ENCODE measurements around the gene BTBD3.

The BTBD3 gene

DNA sequence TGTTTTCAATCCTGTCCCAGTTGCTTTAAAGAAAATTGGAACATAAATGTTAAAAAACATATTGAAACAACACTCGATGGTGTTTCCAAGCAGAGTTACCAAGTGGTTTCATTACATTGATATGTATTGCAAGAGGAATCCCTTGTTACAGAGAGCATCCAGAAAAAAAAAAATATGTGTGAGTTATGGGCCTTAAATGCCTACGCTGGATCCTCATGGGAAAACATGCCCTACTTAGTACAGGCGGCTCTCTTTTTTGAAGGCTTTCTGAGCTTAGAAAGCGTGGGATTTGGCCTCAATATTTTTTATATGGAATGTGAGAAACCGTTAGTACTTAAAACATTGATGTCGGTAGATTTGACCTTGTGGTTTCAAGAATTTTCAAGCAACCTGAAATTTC, 26.1 kb downstream of the BTBD3 start:
- Histone ChIP-seq H3K9me3 (ENCODE audit: control insufficient read depth, low read depth, low read length) (no peaks in the 10 kb centered on the region), H3K27me3 (ENCODE audit: control insufficient read depth, insufficient read depth, low read length) (no peaks in the 10 kb centered on the region), H3K27ac (ENCODE audit: low read length) (no peak overlapping the region), H3K4me3 (ENCODE audit: low read length) (no peak overlapping the region), H3K4me1 (ENCODE audit: control insufficient read depth, low read depth, low read length) (no peaks in the 10 kb centered on the region), H3K9ac (ENCODE audit: low read length) (no peak overlapping the region), H3K36me3 (ENCODE audit: control insufficient read depth, low read depth, low read length) (no peaks in the 10 kb centered on the region)

DNA sequence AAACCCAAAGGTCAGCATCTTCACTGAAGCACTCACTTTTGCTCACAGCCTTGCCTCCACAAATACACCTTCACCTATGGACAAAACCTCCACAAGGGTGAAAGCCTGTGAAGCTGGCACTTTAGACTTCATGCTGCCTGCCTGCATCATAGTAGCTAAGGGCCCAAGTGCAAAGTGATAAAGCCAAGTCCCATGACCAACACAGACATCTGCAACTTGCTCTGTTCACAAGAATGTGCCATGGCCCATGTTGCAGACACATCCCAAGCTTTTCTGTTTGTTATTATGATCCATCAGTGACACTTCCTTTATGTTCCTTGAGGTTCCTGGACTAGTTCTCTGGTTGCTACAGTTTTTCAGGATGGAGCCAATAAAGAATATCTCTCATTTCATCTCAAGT, 31.1 kb downstream of the BTBD3 start:
- no peak overlapping the region for H3K27ac ChIP-seq (ENCODE audit: low read length)
- no peaks in the 10 kb centered on the region for H3K36me3 ChIP-seq (ENCODE audit: control insufficient read depth, low read depth, low read length)
- H3K4me3 ChIP-seq (ENCODE audit: low read length) = no peak overlapping the region
- H3K9ac ChIP-seq (ENCODE audit: low read length) = no peak overlapping the region
- no peaks in the 10 kb centered on the region for H3K9me3 ChIP-seq (ENCODE audit: control insufficient read depth, low read depth, low read length)
- H3K4me1 ChIP-seq (ENCODE audit: control insufficient read depth, low read depth, low read length) = no peaks in the 10 kb centered on the region
- H3K27me3 ChIP-seq (ENCODE audit: control insufficient read depth, insufficient read depth, low read length) = no peaks in the 10 kb centered on the region

DNA sequence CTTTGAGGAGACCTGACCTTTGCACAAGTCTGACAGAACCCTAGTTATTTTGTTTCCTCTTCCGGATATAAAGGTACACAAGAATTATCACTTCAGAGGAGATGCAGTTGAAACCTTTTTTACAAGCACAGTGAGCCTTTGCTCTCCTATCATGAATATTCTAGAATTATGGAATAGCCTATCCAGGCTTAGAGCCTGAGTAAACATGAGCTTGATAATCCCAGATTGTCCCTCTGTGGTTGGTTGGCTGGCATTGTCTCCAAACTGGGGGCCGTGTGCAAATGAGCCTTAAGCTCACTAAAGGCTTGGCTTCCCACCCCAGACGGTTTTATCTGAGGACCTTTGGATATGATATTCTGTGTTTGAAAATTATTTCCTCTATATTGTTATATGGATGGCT, 32.0 kb downstream of the BTBD3 start:
- H3K4me3 ChIP-seq (ENCODE audit: low read length) = no peak overlapping the region
- H3K9me3 ChIP-seq (ENCODE audit: control insufficient read depth, low read depth, low read length) = no peaks in the 10 kb centered on the region
- no peaks in the 10 kb centered on the region for H3K27me3 ChIP-seq (ENCODE audit: control insufficient read depth, insufficient read depth, low read length)
- H3K36me3 ChIP-seq (ENCODE audit: control insufficient read depth, low read depth, low read length) = no peaks in the 10 kb centered on the region
- no peaks in the 10 kb centered on the region for H3K4me1 ChIP-seq (ENCODE audit: control insufficient read depth, low read depth, low read length)
- H3K9ac ChIP-seq (ENCODE audit: low read length) = no peak overlapping the region
- H3K27ac ChIP-seq (ENCODE audit: low read length) = no peak overlapping the region

DNA sequence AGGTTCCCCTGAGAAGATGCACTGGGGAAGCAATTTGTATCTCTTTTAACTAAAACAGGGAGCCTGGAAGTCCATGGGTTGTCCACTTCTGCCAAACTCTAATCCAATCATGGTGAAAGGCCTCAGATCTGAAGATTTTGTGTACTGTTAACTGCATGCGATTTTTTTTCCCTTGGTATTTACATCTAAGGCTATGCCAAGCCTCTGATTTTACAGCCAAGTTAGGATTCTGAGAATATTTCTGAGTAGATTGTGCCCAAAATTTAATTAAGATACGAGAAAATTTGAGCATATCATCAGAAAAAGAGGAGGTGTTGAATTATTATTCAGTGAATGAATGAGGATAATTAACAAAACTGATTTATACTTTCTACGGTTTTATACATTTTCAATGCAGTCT, 34.0 kb downstream of the BTBD3 start:
- H3K27me3 ChIP-seq (ENCODE audit: control insufficient read depth, insufficient read depth, low read length) = no peaks in the 10 kb centered on the region
- no peaks in the 10 kb centered on the region for H3K4me1 ChIP-seq (ENCODE audit: control insufficient read depth, low read depth, low read length)
- H3K9ac ChIP-seq (ENCODE audit: low read length) = no peak overlapping the region
- no peak overlapping the region for H3K27ac ChIP-seq (ENCODE audit: low read length)
- H3K9me3 ChIP-seq (ENCODE audit: control insufficient read depth, low read depth, low read length) = no peaks in the 10 kb centered on the region
- H3K36me3 ChIP-seq (ENCODE audit: control insufficient read depth, low read depth, low read length) = no peaks in the 10 kb centered on the region
- no peak overlapping the region for H3K4me3 ChIP-seq (ENCODE audit: low read length)

DNA sequence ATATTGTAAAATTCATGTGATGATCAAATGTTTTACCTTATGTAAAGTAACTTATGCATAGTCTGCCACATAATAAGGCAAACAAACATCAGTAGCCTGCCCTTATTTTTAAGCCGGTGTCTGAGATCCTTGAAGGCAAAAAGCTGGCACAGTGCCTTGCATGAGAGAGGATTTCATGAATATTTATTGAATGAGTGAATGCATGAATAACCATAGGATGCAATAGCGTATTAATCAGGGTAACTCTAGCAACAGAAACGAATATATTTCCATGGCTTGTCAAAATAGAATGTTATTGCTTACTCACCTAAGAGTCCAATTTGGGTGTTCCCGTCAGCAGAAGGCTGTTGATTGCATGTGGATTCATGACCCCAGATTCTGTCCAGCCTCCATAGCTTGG, 34.9 kb downstream of the BTBD3 start:
- Histone ChIP-seq H3K27me3 (ENCODE audit: control insufficient read depth, insufficient read depth, low read length) (no peaks in the 10 kb centered on the region), H3K36me3 (ENCODE audit: control insufficient read depth, low read depth, low read length) (no peaks in the 10 kb centered on the region), H3K9me3 (ENCODE audit: control insufficient read depth, low read depth, low read length) (no peaks in the 10 kb centered on the region), H3K4me3 (ENCODE audit: low read length) (no peak overlapping the region), H3K4me1 (ENCODE audit: control insufficient read depth, low read depth, low read length) (no peaks in the 10 kb centered on the region), H3K27ac (ENCODE audit: low read length) (no peak overlapping the region), H3K9ac (ENCODE audit: low read length) (no peak overlapping the region)

DNA sequence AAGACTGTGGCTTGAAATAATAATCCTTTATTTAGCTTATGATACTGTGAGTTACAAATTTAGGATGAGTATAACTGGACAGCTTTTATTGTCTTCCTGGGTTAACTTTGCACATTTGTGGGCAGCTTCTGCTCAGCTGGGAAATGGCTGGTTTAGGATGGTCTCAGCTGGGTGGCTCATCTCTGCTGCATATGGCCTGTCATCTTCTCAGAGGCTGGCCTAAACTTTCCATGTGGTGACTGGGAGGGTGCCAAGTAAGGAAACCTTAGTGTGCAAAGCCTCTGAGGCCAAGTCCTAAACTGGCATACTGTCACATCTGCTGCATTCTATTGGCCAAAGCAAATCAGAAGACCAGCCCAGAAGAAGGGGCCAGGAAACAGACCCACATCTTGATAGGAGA, 40.2 kb downstream of the BTBD3 start:
- Histone ChIP-seq H3K4me1 (ENCODE audit: control insufficient read depth, low read depth, low read length) (no peaks in the 10 kb centered on the region), H3K9me3 (ENCODE audit: control insufficient read depth, low read depth, low read length) (no peaks in the 10 kb centered on the region), H3K4me3 (ENCODE audit: low read length) (no peak overlapping the region), H3K9ac (ENCODE audit: low read length) (no peak overlapping the region), H3K36me3 (ENCODE audit: control insufficient read depth, low read depth, low read length) (no peaks in the 10 kb centered on the region), H3K27ac (ENCODE audit: low read length) (no peak overlapping the region), H3K27me3 (ENCODE audit: control insufficient read depth, insufficient read depth, low read length) (no peaks in the 10 kb centered on the region)

DNA sequence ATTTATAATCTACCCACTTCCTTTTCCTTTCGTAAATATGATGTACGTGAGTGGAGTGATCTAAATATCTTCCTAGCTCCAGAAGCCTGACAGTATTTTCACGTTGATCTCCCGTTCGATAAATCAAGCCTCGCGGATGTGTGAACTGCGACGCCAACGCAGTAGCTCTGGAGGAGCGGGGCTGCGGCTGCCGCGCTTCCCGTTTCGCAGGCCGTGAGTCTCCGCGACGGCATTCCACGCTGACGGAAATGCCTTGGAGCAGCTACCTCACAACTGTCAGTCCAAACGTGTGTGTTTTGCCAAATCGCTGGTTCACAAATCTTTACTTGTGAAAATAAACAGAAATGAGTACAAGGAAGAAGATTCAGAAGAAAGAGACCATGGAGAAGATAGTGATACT, 41.2 kb downstream of the BTBD3 start:
- H3K4me3 ChIP-seq (ENCODE audit: low read length) = no peak overlapping the region
- no peak overlapping the region for H3K27ac ChIP-seq (ENCODE audit: low read length)
- H3K4me1 ChIP-seq (ENCODE audit: control insufficient read depth, low read depth, low read length) = no peaks in the 10 kb centered on the region
- H3K9me3 ChIP-seq (ENCODE audit: control insufficient read depth, low read depth, low read length) = no peaks in the 10 kb centered on the region
- no peaks in the 10 kb centered on the region for H3K27me3 ChIP-seq (ENCODE audit: control insufficient read depth, insufficient read depth, low read length)
- H3K9ac ChIP-seq (ENCODE audit: low read length) = no peak overlapping the region
- no peaks in the 10 kb centered on the region for H3K36me3 ChIP-seq (ENCODE audit: control insufficient read depth, low read depth, low read length)

DNA sequence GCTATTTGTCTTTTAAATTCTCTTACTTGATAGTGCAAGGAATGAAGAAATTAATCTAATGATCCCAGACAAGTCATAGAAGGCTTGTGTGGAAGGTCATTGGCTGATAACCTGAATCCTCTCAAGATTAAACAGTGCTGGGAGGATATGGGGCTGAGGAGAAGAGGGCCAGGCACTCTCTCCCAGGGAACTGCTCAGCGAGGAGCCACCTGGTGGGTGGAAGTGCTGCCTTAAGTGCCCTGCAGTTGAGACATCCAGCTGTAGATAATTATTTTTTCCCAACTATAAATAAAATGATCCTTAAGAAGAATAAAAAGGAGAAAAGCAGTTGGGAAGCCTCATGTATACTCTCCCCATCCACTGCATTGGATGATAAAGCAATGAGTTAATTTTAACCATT, 47.9 kb downstream of the BTBD3 start:
- no peaks in the 10 kb centered on the region for H3K4me1 ChIP-seq (ENCODE audit: control insufficient read depth, low read depth, low read length)
- H3K4me3 ChIP-seq (ENCODE audit: low read length) = no peak overlapping the region
- H3K9ac ChIP-seq (ENCODE audit: low read length) = no peak overlapping the region

DNA sequence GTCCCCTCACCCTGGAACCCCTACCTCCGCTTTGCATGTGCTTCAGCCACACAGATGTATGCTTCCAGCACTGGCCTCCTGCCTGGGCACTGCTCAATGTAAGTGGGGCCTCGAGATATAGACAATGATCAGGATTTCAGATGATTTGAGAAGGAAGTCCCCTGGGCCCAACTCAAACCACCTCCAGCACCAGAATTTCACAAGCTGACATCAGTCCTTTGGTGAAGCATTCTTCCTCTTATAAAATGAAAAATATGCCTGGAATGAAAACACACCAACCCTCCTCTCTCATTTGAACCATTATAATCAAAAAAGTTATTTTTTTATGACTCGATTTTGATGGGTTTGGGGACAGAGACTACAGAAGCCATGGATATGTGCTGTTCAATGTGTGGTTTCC, 48.5 kb downstream of the BTBD3 start:
- Histone ChIP-seq H3K9ac (ENCODE audit: low read length) (no peak overlapping the region), H3K9me3 (ENCODE audit: control insufficient read depth, low read depth, low read length) (no peaks in the 10 kb centered on the region)

More for the DNA sequence above, 47.9 kb downstream of the BTBD3 start:
- H3K27ac ChIP-seq (ENCODE audit: low read length) = no peak overlapping the region
- H3K9me3 ChIP-seq (ENCODE audit: control insufficient read depth, low read depth, low read length) = no peaks in the 10 kb centered on the region
- H3K36me3 ChIP-seq (ENCODE audit: control insufficient read depth, low read depth, low read length) = no peaks in the 10 kb centered on the region
- H3K27me3 ChIP-seq (ENCODE audit: control insufficient read depth, insufficient read depth, low read length) = no peaks in the 10 kb centered on the region

DNA sequence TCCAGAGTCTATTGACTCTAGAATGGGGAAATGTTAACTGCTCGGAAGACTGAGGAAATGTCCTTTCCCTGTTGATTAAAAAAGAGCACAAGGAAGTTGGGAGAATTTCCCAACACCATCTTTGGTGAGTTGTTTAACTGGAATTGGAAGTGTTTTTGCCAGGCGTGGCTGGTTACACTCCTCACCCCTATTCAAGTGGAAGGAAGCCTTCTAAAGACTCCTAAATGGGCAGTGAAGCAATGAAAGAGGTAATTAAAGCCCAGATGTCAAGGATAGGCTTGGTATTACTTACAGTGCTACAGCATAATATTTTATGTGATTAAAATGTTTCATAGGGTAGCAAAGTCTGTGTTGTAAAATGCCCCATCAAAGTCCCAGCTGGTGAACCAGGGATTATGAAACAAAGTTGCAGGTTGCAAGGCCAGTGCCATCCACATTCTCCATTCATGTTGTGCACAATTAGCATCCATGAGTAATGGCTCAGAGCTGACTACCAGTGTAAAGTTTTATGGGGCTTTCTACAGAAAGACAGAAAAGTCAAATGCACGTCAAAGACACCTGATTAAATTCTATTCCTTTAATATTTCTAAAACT, 52.6 kb downstream of the BTBD3 start:
- Histone ChIP-seq H3K27me3 (ENCODE audit: control insufficient read depth, insufficient read depth, low read length) (no peaks in the 10 kb centered on the region), H3K36me3 (ENCODE audit: control insufficient read depth, low read depth, low read length) (no peaks in the 10 kb centered on the region), H3K27ac (ENCODE audit: low read length) (no peak overlapping the region), H3K9ac (ENCODE audit: low read length) (no peak overlapping the region), H3K4me1 (ENCODE audit: control insufficient read depth, low read depth, low read length) (no peaks in the 10 kb centered on the region), H3K9me3 (ENCODE audit: control insufficient read depth, low read depth, low read length) (no peaks in the 10 kb centered on the region), H3K4me3 (ENCODE audit: low read length) (no peak overlapping the region)

More for the DNA sequence above, 48.5 kb downstream of the BTBD3 start:
- Histone ChIP-seq H3K27ac (ENCODE audit: low read length) (no peak overlapping the region), H3K36me3 (ENCODE audit: control insufficient read depth, low read depth, low read length) (no peaks in the 10 kb centered on the region), H3K4me1 (ENCODE audit: control insufficient read depth, low read depth, low read length) (no peaks in the 10 kb centered on the region), H3K4me3 (ENCODE audit: low read length) (no peak overlapping the region), H3K27me3 (ENCODE audit: control insufficient read depth, insufficient read depth, low read length) (no peaks in the 10 kb centered on the region)

DNA sequence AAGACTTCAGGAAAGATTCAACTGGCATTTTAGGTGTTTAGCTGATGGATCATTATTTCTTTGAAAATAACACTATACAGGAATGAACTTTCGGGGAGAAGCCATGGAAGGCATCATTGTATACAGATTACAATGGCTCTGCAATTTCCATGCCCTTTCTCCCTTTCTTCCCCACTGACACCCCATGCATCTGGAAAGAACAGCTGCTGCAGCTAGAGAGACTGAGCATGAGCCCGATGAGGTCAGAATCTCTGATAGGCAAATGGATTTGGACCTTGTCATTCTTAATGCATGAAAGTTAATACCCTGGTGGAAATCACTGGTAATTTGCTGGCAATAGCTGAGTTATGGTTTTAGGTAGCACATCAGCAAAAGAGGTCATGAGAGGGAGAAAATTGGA, 54.8 kb downstream of the BTBD3 start:
- Histone ChIP-seq H3K27ac (ENCODE audit: low read length) (no peak overlapping the region), H3K4me3 (ENCODE audit: low read length) (no peak overlapping the region), H3K4me1 (ENCODE audit: control insufficient read depth, low read depth, low read length) (no peaks in the 10 kb centered on the region), H3K9ac (ENCODE audit: low read length) (no peak overlapping the region), H3K36me3 (ENCODE audit: control insufficient read depth, low read depth, low read length) (no peaks in the 10 kb centered on the region), H3K27me3 (ENCODE audit: control insufficient read depth, insufficient read depth, low read length) (no peaks in the 10 kb centered on the region), H3K9me3 (ENCODE audit: control insufficient read depth, low read depth, low read length) (no peaks in the 10 kb centered on the region)

All from iPS-18a (cell line).